Measurements from ENCODE around the gene SCAMP1. TPM values are rescaled to one million over a fixed set of nuclear protein-coding genes. Genes with fewer than 3 reads are reported as not detected.

The SCAMP1 gene
- total RNA-seq (2014; rRNA removed; shearing (Covaris generic)) (57.7 and 89.2 TPM in 2 replicates), polyA plus RNA-seq (2016; fragmentation: Nextera tagmentation; extraction: Ambion mirVana) (66.8 and 66.9 TPM in 2 replicates)

- no peaks in the 10 kb centered on the region for H3K27me3 ChIP-seq (replicated peaks; ENCODE audit: insufficient read depth)
- no peaks in the 10 kb centered on the region for H3K9me2 ChIP-seq (ENCODE audit: insufficient read depth)
- in situ Hi-C loops (cut with MboI) = no loop called here
- H3K9me3 ChIP-seq (ENCODE audit: low read depth) = no peaks in the 10 kb centered on the region
- peak within 1 kb of the TSS; percentile 92 for H3K4me2 ChIP-seq (ENCODE audit: unreplicated experiment)
- H3K36me3 ChIP-seq (ENCODE audit: low read depth) = peaks cover 3% of the 10 kb centered on the region; the same call in 1 of the 2 replicates
- H3F3A ChIP-seq (ENCODE audit: insufficient read depth) = no peaks in the 10 kb centered on the region
- peak within 1 kb of the TSS; percentile 84 for H3K27ac ChIP-seq
- H2AFZ ChIP-seq = peak within 1 kb of the TSS; percentile 96
- peak; percentile 95 for DNase-seq
- H3K4me1 ChIP-seq (ENCODE audit: insufficient read depth) = peaks cover 15% of the 10 kb centered on the region; the same call in 1 of the 2 replicates
- peak within 1 kb of the TSS; percentile 94 for H3K9ac ChIP-seq
- no peak for TF ChIP-seq EZH2 (IDR thresholded peaks at IDR 0.05; ENCODE audit: insufficient read depth, poor library complexity, severe bottlenecking)
- TF ChIP-seq EZH2phosphoT487 (IDR thresholded peaks at IDR 0.05; ENCODE audit: insufficient read depth, low read depth) = no peak
- peaks cover 62% of the 10 kb centered on the region for H3K79me2 ChIP-seq (ENCODE audit: insufficient read depth)
- peaks cover 5% of the 10 kb centered on the region; the same call in 1 of the 2 replicates for H4K20me1 ChIP-seq (ENCODE audit: insufficient read depth)
- 2% methylated on average over 51 to 67 of the region's 79 CpGs for WGBS, 2 experiments (ENCODE audit: low coverage in 1 of 2, low lambda C conversion rate in 2 of 2, missing lambda C conversion rate in 2 of 2)
- H3K4me3 ChIP-seq = peak within 1 kb of the TSS; percentile 90
These were observed at the start of gene SCAMP1 for GRCh38 chr5:78359831-78360673. Gene SCAMP1 (plus strand): TSS chr5:78360617. CDS start chr5:78360672, 55 bp downstream.

- Histone ChIP-seq H3K36me3 (ENCODE audit: low read depth) (no peaks in the 10 kb centered on the region), H3K4me1 (ENCODE audit: insufficient read depth) (no peaks in the 10 kb centered on the region), H4K20me1 (ENCODE audit: insufficient read depth) (no peaks in the 10 kb centered on the region), H3K27ac (no peak overlapping the region), H3K9me3 (ENCODE audit: low read depth) (no peaks in the 10 kb centered on the region), H3K79me2 (ENCODE audit: insufficient read depth) (no peaks in the 10 kb centered on the region), H3K9me2 (ENCODE audit: insufficient read depth) (no peaks in the 10 kb centered on the region), H3K9ac (no peak overlapping the region), H2AFZ (no peak overlapping the region), H3K27me3 (replicated peaks; ENCODE audit: insufficient read depth) (0 out of 2 replicates have a peak, but pooled peaks cover 12% of the 10 kb centered on the region), H3K4me2 (ENCODE audit: unreplicated experiment) (no peak overlapping the region), H3F3A (ENCODE audit: insufficient read depth) (no peaks in the 10 kb centered on the region), H3K4me3 (no peak overlapping the region)
- DNase-seq = no peak
- TF ChIP-seq EZH2phosphoT487 (IDR thresholded peaks at IDR 0.05; ENCODE audit: insufficient read depth, low read depth) (no peak), EZH2 (IDR thresholded peaks at IDR 0.05; ENCODE audit: insufficient read depth, poor library complexity, severe bottlenecking) (no peak)
- in situ Hi-C loops (cut with MboI) = no loop called here
- WGBS, 2 experiments (ENCODE audit: low coverage in 1 of 2, low lambda C conversion rate in 2 of 2, missing lambda C conversion rate in 2 of 2) = 83 to 85% methylated on average over 5 of the region's 5 CpGs
These were observed 42.9 kb upstream of the SCAMP1 start for GRCh38 chr5:78317515-78317914.

DNA sequence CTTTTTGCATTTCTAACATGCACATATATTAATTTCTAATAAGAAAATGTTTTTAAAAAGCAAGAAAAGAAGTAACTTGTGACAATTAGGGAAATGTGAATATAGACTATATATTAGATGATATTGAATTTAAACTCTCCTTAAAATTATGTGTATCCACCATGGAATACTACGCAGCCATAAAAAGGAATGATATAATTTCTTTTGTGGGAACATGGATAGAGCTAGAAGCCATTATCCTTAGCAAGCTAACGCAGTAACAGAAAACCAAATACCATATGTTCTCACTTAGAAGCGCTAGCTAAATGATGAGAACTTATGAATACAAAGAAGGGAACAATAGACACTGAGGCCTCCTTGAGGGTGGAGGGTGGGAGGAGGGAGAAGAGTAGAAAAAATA, 42.1 kb upstream of the SCAMP1 start:
- no peak overlapping the region for H3K27ac ChIP-seq
- 65% methylated on average over 3 of the region's 3 CpGs for WGBS, 2 experiments (ENCODE audit: low coverage in 1 of 2, low lambda C conversion rate in 2 of 2, missing lambda C conversion rate in 2 of 2)
- 0 out of 2 replicates have a peak, but pooled peaks cover 6% of the 10 kb centered on the region for H3K27me3 ChIP-seq (replicated peaks; ENCODE audit: insufficient read depth)
- H3K9me2 ChIP-seq (ENCODE audit: insufficient read depth) = no peaks in the 10 kb centered on the region
- no peaks in the 10 kb centered on the region for H3K9me3 ChIP-seq (ENCODE audit: low read depth)
- no peak for DNase-seq
- TF ChIP-seq EZH2phosphoT487 (IDR thresholded peaks at IDR 0.05; ENCODE audit: insufficient read depth, low read depth) = no peak
- no peak for TF ChIP-seq EZH2 (IDR thresholded peaks at IDR 0.05; ENCODE audit: insufficient read depth, poor library complexity, severe bottlenecking)
- no peaks in the 10 kb centered on the region for H3K36me3 ChIP-seq (ENCODE audit: low read depth)
- no peaks in the 10 kb centered on the region for H3K79me2 ChIP-seq (ENCODE audit: insufficient read depth)
- in situ Hi-C loops (cut with MboI) = no loop called here
- H3K4me2 ChIP-seq (ENCODE audit: unreplicated experiment) = no peak overlapping the region
- H2AFZ ChIP-seq = no peak overlapping the region
- H3K4me3 ChIP-seq = no peak overlapping the region
- H3F3A ChIP-seq (ENCODE audit: insufficient read depth) = no peaks in the 10 kb centered on the region
- H3K4me1 ChIP-seq (ENCODE audit: insufficient read depth) = no peaks in the 10 kb centered on the region
- H3K9ac ChIP-seq = no peak overlapping the region
- no peaks in the 10 kb centered on the region for H4K20me1 ChIP-seq (ENCODE audit: insufficient read depth)

DNA sequence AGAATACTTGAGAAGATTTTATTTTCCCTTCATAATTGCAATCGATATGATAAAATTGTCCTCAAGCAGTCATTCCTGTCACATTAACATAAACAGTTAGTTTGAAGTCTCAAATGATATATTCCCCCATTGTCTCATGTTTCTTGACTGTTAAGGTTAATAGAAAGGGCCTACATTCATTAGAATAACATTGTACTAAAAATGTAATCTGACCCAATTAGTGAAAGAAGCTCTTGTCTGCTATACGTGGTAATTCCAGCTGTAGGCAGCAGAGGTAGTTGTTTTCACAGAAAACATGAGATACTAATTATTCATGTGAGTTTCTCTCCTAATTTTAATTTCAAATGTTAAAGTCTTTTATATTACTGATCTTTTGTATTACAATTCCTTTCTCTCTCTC, 40.0 kb upstream of the SCAMP1 start:
- no peaks in the 10 kb centered on the region for H3K79me2 ChIP-seq (ENCODE audit: insufficient read depth)
- H3K9ac ChIP-seq = no peak overlapping the region
- no peaks in the 10 kb centered on the region for H3K4me1 ChIP-seq (ENCODE audit: insufficient read depth)
- in situ Hi-C loops (cut with MboI) = no loop called here
- TF ChIP-seq EZH2 (IDR thresholded peaks at IDR 0.05; ENCODE audit: insufficient read depth, poor library complexity, severe bottlenecking) (no peak), EZH2phosphoT487 (IDR thresholded peaks at IDR 0.05; ENCODE audit: insufficient read depth, low read depth) (no peak)
- H3K4me2 ChIP-seq (ENCODE audit: unreplicated experiment) = no peak overlapping the region
- no peaks in the 10 kb centered on the region for H3K36me3 ChIP-seq (ENCODE audit: low read depth)
- no peaks in the 10 kb centered on the region for H3F3A ChIP-seq (ENCODE audit: insufficient read depth)
- no peak overlapping the region for H3K27ac ChIP-seq
- DNase-seq = peak; percentile 64
- H2AFZ ChIP-seq = 0 out of 2 replicates have a peak overlapping the region, but pooled peaks have one; percentile 32
- H3K9me3 ChIP-seq (ENCODE audit: low read depth) = no peaks in the 10 kb centered on the region
- WGBS, 2 experiments (ENCODE audit: low coverage in 1 of 2, low lambda C conversion rate in 2 of 2, missing lambda C conversion rate in 2 of 2) = 47% methylated on average over 2 of the region's 2 CpGs
- no peaks in the 10 kb centered on the region for H3K27me3 ChIP-seq (replicated peaks; ENCODE audit: insufficient read depth)
- H4K20me1 ChIP-seq (ENCODE audit: insufficient read depth) = no peaks in the 10 kb centered on the region
- no peak overlapping the region for H3K4me3 ChIP-seq
- no peaks in the 10 kb centered on the region for H3K9me2 ChIP-seq (ENCODE audit: insufficient read depth)
